Measurements from ENCODE around the gene FLYWCH2. TPM values are rescaled to one million over a fixed set of nuclear protein-coding genes. Genes with fewer than 3 reads are reported as not detected.

The FLYWCH2 gene
- total and polyA plus RNA-seq, 2 of the 13 experiments (the other 11 are each of a cell fraction or from before 2014, with no cell fraction given), result 16.9 to 19.8 TPM

DNA sequence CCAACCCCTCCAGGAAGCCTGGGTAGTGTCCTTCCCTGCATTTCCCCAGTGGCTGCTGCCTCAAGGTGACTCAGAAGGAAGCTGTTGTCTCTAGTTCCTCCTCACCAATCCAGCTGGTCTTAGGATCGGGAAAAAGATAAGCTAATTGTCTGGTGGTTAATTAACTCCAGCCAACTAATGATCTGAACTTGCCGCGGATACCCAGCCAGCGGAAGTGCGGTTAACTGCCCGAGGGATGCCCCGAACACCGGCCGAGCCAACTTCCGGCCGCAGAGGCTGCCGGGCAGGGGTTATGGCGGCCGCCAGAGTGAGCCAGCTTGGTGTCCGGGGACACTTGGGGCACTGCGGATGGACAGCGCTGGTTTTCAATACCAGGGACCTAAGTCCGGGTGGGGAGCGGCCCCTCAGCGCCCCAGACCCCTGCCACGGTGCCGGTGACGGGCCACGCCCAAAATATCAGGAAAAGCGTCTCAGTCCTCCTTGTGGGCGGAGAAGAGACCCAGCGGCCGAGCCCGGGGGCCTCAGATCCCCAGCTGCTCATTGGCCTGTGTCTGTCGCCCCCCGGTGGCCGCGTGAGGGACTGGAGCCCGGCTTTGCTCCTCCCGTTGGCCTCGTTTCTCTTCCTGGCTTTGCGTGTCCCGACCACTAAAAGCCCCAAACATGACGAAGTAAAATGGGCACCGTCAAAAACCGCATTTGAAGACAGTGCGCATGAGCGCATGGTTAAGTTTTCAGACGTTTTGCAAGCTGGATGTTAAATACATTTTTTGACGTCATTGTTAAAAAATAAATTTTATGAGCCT is 14.8 kb upstream of the FLYWCH2 start (continued):
- TF ChIP-seq, protein P1, sequence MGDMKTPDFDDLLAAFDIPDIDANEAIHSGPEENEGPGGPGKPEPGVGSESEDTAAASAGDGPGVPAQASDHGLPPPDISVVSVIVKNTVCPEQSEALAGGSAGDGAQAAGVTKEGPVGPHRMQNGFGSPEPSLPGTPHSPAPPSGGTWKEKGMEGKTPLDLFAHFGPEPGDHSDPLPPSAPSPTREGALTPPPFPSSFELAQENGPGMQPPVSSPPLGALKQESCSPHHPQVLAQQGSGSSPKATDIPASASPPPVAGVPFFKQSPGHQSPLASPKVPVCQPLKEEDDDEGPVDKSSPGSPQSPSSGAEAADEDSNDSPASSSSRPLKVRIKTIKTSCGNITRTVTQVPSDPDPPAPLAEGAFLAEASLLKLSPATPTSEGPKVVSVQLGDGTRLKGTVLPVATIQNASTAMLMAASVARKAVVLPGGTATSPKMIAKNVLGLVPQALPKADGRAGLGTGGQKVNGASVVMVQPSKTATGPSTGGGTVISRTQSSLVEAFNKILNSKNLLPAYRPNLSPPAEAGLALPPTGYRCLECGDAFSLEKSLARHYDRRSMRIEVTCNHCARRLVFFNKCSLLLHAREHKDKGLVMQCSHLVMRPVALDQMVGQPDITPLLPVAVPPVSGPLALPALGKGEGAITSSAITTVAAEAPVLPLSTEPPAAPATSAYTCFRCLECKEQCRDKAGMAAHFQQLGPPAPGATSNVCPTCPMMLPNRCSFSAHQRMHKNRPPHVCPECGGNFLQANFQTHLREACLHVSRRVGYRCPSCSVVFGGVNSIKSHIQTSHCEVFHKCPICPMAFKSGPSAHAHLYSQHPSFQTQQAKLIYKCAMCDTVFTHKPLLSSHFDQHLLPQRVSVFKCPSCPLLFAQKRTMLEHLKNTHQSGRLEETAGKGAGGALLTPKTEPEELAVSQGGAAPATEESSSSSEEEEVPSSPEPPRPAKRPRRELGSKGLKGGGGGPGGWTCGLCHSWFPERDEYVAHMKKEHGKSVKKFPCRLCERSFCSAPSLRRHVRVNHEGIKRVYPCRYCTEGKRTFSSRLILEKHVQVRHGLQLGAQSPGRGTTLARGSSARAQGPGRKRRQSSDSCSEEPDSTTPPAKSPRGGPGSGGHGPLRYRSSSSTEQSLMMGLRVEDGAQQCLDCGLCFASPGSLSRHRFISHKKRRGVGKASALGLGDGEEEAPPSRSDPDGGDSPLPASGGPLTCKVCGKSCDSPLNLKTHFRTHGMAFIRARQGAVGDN (CRISPR knock-in tag; IDR thresholded peaks at IDR 0.05), result peak; percentile 99
- TF ChIP-seq KLF6 (CRISPR knock-in tag; IDR thresholded peaks at IDR 0.05) (peak; percentile 53; the same call in 1 of the 2 replicates), ZMYM2 (CRISPR knock-in tag; IDR thresholded peaks at IDR 0.05) (peak; percentile 51; the same call in 1 of the 2 replicates), ZSCAN9 (CRISPR knock-in tag; IDR thresholded peaks at IDR 0.05; ENCODE audit: borderline replicate concordance) (peak; percentile 71; the same call in 1 of the 2 replicates), KDM6A (CRISPR knock-in tag; IDR thresholded peaks at IDR 0.05; ENCODE audit: low read depth) (peak; percentile 24; the same call in 1 of the 2 replicates), ZNF225 (CRISPR knock-in tag; IDR thresholded peaks at IDR 0.05) (0 out of 2 replicates have a peak, but pooled peaks have one; percentile 37), ZNF772 (CRISPR knock-in tag; IDR thresholded peaks at IDR 0.05) (peak; percentile 96), ZFP90 (CRISPR knock-in tag; IDR thresholded peaks at IDR 0.05; ENCODE audit: borderline replicate concordance) (no peak), ZNF83 (CRISPR knock-in tag; IDR thresholded peaks at IDR 0.05; ENCODE audit: borderline replicate concordance) (no peak), ZBTB42 (CRISPR knock-in tag; IDR thresholded peaks at IDR 0.05) (peak; percentile 39; the same call in 1 of the 2 replicates), RXRB (CRISPR knock-in tag; IDR thresholded peaks at IDR 0.05; ENCODE audit: borderline replicate concordance) (no peak; the same call in none of the 2 replicates), ZNF598 (CRISPR knock-in tag; IDR thresholded peaks at IDR 0.05; ENCODE audit: borderline replicate concordance) (peak; percentile 44; the same call in 1 of the 2 replicates), TMF1 (CRISPR knock-in tag; IDR thresholded peaks at IDR 0.05; ENCODE audit: low read depth) (0 out of 2 replicates have a peak, but pooled peaks have one; percentile 69), RFXAP (CRISPR knock-in tag; IDR thresholded peaks at IDR 0.05; ENCODE audit: borderline replicate concordance) (peak; percentile 76; the same call in 1 of the 2 replicates), HES4 (CRISPR knock-in tag; IDR thresholded peaks at IDR 0.05; ENCODE audit: borderline replicate concordance) (peak; percentile 72; the same call in 1 of the 2 replicates)
- TF ChIP-seq, protein P2, sequence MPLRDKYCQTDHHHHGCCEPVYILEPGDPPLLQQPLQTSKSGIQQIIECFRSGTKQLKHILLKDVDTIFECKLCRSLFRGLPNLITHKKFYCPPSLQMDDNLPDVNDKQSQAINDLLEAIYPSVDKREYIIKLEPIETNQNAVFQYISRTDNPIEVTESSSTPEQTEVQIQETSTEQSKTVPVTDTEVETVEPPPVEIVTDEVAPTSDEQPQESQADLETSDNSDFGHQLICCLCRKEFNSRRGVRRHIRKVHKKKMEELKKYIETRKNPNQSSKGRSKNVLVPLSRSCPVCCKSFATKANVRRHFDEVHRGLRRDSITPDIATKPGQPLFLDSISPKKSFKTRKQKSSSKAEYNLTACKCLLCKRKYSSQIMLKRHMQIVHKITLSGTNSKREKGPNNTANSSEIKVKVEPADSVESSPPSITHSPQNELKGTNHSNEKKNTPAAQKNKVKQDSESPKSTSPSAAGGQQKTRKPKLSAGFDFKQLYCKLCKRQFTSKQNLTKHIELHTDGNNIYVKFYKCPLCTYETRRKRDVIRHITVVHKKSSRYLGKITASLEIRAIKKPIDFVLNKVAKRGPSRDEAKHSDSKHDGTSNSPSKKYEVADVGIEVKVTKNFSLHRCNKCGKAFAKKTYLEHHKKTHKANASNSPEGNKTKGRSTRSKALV (CRISPR knock-in tag; IDR thresholded peaks at IDR 0.05), result no peak; the same call in 1 of the 2 replicates
- TF ChIP-seq, protein P3, sequence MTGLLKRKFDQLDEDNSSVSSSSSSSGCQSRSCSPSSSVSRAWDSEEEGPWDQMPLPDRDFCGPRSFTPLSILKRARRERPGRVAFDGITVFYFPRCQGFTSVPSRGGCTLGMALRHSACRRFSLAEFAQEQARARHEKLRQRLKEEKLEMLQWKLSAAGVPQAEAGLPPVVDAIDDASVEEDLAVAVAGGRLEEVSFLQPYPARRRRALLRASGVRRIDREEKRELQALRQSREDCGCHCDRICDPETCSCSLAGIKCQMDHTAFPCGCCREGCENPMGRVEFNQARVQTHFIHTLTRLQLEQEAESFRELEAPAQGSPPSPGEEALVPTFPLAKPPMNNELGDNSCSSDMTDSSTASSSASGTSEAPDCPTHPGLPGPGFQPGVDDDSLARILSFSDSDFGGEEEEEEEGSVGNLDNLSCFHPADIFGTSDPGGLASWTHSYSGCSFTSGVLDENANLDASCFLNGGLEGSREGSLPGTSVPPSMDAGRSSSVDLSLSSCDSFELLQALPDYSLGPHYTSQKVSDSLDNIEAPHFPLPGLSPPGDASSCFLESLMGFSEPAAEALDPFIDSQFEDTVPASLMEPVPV (CRISPR knock-in tag; IDR thresholded peaks at IDR 0.05), result no peak; the same call in 1 of the 2 replicates
- TF ChIP-seq, protein P4, sequence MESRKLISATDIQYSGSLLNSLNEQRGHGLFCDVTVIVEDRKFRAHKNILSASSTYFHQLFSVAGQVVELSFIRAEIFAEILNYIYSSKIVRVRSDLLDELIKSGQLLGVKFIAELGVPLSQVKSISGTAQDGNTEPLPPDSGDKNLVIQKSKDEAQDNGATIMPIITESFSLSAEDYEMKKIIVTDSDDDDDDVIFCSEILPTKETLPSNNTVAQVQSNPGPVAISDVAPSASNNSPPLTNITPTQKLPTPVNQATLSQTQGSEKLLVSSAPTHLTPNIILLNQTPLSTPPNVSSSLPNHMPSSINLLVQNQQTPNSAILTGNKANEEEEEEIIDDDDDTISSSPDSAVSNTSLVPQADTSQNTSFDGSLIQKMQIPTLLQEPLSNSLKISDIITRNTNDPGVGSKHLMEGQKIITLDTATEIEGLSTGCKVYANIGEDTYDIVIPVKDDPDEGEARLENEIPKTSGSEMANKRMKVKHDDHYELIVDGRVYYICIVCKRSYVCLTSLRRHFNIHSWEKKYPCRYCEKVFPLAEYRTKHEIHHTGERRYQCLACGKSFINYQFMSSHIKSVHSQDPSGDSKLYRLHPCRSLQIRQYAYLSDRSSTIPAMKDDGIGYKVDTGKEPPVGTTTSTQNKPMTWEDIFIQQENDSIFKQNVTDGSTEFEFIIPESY (CRISPR knock-in tag; IDR thresholded peaks at IDR 0.05), result peak; percentile 36

Data from HepG2 (cell line).